IPS DF 6.9 (cell line): ENCODE data around the gene CLIP2.
A peak's percentile ranks its signal among the peaks of the same experiment; 100 is the strongest.
"Not testable (repeated sequence)": the region's sequence is repeated elsewhere in the genome, so short reads cannot be mapped to it uniquely, and the experiment has no call there.

Experiments
- DNase-seq: peaks from one replicate; pipeline ENCODE4 v3.0.0-alpha.2; 2013; ENCODE audit warnings: low read depth, low spot score
- H3K27ac ChIP-seq: one replicate; pipeline ENCODE4 v1.5.1; 2013; ENCODE audit warnings: low read length, control low read depth
- H3K27me3 ChIP-seq: 2 replicates; pipeline ENCODE4 v1.6.1; 2013; ENCODE audit warnings: mild to moderate bottlenecking, low read length; ENCODE audit not compliant: control insufficient read depth, insufficient read depth
- H3K36me3 ChIP-seq: 2 replicates; pipeline ENCODE4 v1.6.1; 2013; ENCODE audit warnings: low read length; ENCODE audit not compliant: control insufficient read depth, insufficient read depth
- H3K4me1 ChIP-seq: 2 replicates; pipeline ENCODE4 v1.6.1; 2013; ENCODE audit warnings: low read length; ENCODE audit not compliant: control insufficient read depth, insufficient read depth
- H3K4me3 ChIP-seq: 2 replicates; pipeline ENCODE4 v1.5.1; 2013; ENCODE audit warnings: mild to moderate bottlenecking, low read length
- H3K9me3 ChIP-seq: 2 replicates; pipeline ENCODE4 v1.6.1; 2013; ENCODE audit warnings: low read length, inconsistent platforms; ENCODE audit not compliant: control insufficient read depth, insufficient read depth
- WGBS: extraction: QIAGEN DNeasy Blood & Tissue Kit; methylation state at CpG from one replicate; pipeline ENCODE4 v1.1.7; 2013; ENCODE audit warnings: mixed read lengths, missing lambda C conversion rate; ENCODE audit not compliant: insufficient read length, insufficient coverage; 5-methylcytosine and 5-hydroxymethylcytosine counted together

Gene CLIP2

GRCh38 chr7:74414595-74415333 lies 125.6 kb downstream of the CLIP2 start:
- not testable (repeated sequence) for H3K9me3 ChIP-seq, DNase-seq, H3K27me3 ChIP-seq, H3K4me1 ChIP-seq, H3K4me3 ChIP-seq, H3K27ac ChIP-seq, H3K36me3 ChIP-seq
- no CpG with 5 or more reads among the region's 7 CpGs for WGBS

- Histone ChIP-seq H3K4me3 (no peak overlapping the region), H3K36me3 (no peaks in the 10 kb centered on the region), H3K27me3 (no peaks in the 10 kb centered on the region), H3K4me1 (no peaks in the 10 kb centered on the region), H3K9me3 (no peaks in the 10 kb centered on the region), H3K27ac (no peak overlapping the region)
- WGBS: no CpG with 5 or more reads among the region's 16 CpGs
- peak; percentile 67 for DNase-seq
Observed at GRCh38 chr7:74417419-74417971, 128.3 kb downstream of the CLIP2 start.

GRCh38 chr7:74418076-74418475 lies 128.9 kb downstream of the CLIP2 start:
- Histone ChIP-seq H3K36me3 (no peaks in the 10 kb centered on the region), H3K9me3 (no peaks in the 10 kb centered on the region), H3K4me3 (no peak overlapping the region), H3K4me1 (no peaks in the 10 kb centered on the region), H3K27ac (no peak overlapping the region), H3K27me3 (no peaks in the 10 kb centered on the region)
- WGBS: no CpG with 5 or more reads among the region's 8 CpGs
- no peak for DNase-seq

GRCh38 chr7:74418538-74418937 lies 129.3 kb downstream of the CLIP2 start:
- 100% methylated on average over 4 of the region's 10 CpGs for WGBS
- no peaks in the 10 kb centered on the region for H3K27me3 ChIP-seq
- H3K27ac ChIP-seq: no peak overlapping the region
- H3K36me3 ChIP-seq: no peaks in the 10 kb centered on the region
- H3K4me3 ChIP-seq: no peak overlapping the region
- H3K4me1 ChIP-seq: no peaks in the 10 kb centered on the region
- DNase-seq: no peak
- no peaks in the 10 kb centered on the region for H3K9me3 ChIP-seq

GRCh38 chr7:74419232-74419631 lies 130.0 kb downstream of the CLIP2 start:
- H3K4me1 ChIP-seq, H3K4me3 ChIP-seq, H3K9me3 ChIP-seq, H3K36me3 ChIP-seq, H3K27ac ChIP-seq, DNase-seq, H3K27me3 ChIP-seq: not testable (repeated sequence)
- WGBS: no CpG with 5 or more reads among the region's 4 CpGs

GRCh38 chr7:74420006-74420405 lies 130.8 kb downstream of the CLIP2 start:
- H3K27ac ChIP-seq: no peak overlapping the region
- WGBS: no CpG with 5 or more reads among the region's 4 CpGs
- H3K27me3 ChIP-seq: no peaks in the 10 kb centered on the region
- H3K4me3 ChIP-seq: no peak overlapping the region
- no peaks in the 10 kb centered on the region for H3K9me3 ChIP-seq
- no peaks in the 10 kb centered on the region for H3K36me3 ChIP-seq
- no peaks in the 10 kb centered on the region for H3K4me1 ChIP-seq
- DNase-seq: no peak

GRCh38 chr7:74424291-74424880 lies 135.2 kb downstream of the CLIP2 start:
- DNase-seq: no peak
- WGBS: no CpG with 5 or more reads among the region's 10 CpGs
- no peaks in the 10 kb centered on the region for H3K9me3 ChIP-seq
- no peaks in the 10 kb centered on the region for H3K4me1 ChIP-seq
- no peak overlapping the region for H3K27ac ChIP-seq
- no peaks in the 10 kb centered on the region for H3K27me3 ChIP-seq
- H3K4me3 ChIP-seq: no peak overlapping the region
- H3K36me3 ChIP-seq: no peaks in the 10 kb centered on the region

GRCh38 chr7:74428023-74428422 lies 138.8 kb downstream of the CLIP2 start:
- Histone ChIP-seq H3K4me3 (no peak overlapping the region), H3K9me3 (no peaks in the 10 kb centered on the region), H3K36me3 (no peaks in the 10 kb centered on the region), H3K27ac (no peak overlapping the region), H3K27me3 (no peaks in the 10 kb centered on the region), H3K4me1 (peaks cover 3% of the 10 kb centered on the region)
- WGBS: no CpG with 5 or more reads among the region's 4 CpGs
- DNase-seq: no peak

- Histone ChIP-seq H3K4me3 (no peak overlapping the region), H3K4me1 (peaks cover 3% of the 10 kb centered on the region), H3K9me3 (no peaks in the 10 kb centered on the region), H3K27me3 (no peaks in the 10 kb centered on the region), H3K27ac (no peak overlapping the region), H3K36me3 (no peaks in the 10 kb centered on the region)
- no CpG with 5 or more reads among the region's 17 CpGs for WGBS
- no peak for DNase-seq
Observed at GRCh38 chr7:74429153-74429747, 140.0 kb downstream of the CLIP2 start.

GRCh38 chr7:74430409-74430808 lies 141.2 kb downstream of the CLIP2 start:
- no CpG with 5 or more reads among the region's 9 CpGs for WGBS
- H3K27me3 ChIP-seq, H3K4me3 ChIP-seq, H3K9me3 ChIP-seq, H3K4me1 ChIP-seq, H3K27ac ChIP-seq, H3K36me3 ChIP-seq, DNase-seq: not testable (repeated sequence)
